Parathyroid adenoma (tissue), 2 donors: ENCODE results near the gene MAD1L1.

Experiments used
- H2AFZ ChIP-seq: fragments of 300-600 bp; sonication (generic); one replicate; pipeline ENCODE4 v1.7.0; 2017; ENCODE audit warnings: antibody characterized with exemption, mild to moderate bottlenecking
- H3K27ac ChIP-seq: fragments of 300-600 bp; sonication (generic); one replicate; pipeline ENCODE4 v1.7.0; 2017
- H3K27me3 ChIP-seq: fragments of 300-600 bp; sonication (generic); one replicate; pipeline ENCODE4 v1.7.0; 2017; ENCODE audit warnings: low read length; ENCODE audit not compliant: control insufficient read depth, insufficient read depth
- H3K36me3 ChIP-seq: fragments of 300-600 bp; sonication (generic); one replicate; pipeline ENCODE4 v1.7.0; 2017; ENCODE audit warnings: low read length; ENCODE audit not compliant: control insufficient read depth, insufficient read depth
- H3K4me1 ChIP-seq: fragments of 300-600 bp; sonication (generic); one replicate; pipeline ENCODE4 v1.7.0; 2017; ENCODE audit warnings: control low read depth
- H3K4me2 ChIP-seq: fragments of 300-600 bp; sonication (generic); one replicate; pipeline ENCODE4 v1.7.0; 2017; ENCODE audit warnings: low read length
- H3K4me3 ChIP-seq: fragments of 300-600 bp; sonication (generic); one replicate; pipeline ENCODE4 v1.7.0; 2017; ENCODE audit warnings: low read depth, low read length
- H3K79me2 ChIP-seq: fragments of 300-600 bp; sonication (generic); one replicate; pipeline ENCODE4 v1.7.0; 2017; ENCODE audit warnings: control low read depth
- H3K9ac ChIP-seq: fragments of 300-600 bp; sonication (generic); one replicate; pipeline ENCODE4 v1.7.0; 2017; ENCODE audit warnings: mild to moderate bottlenecking
- H3K9me3 ChIP-seq: fragments of 300-600 bp; sonication (generic); one replicate; pipeline ENCODE4 v1.7.0; 2017; ENCODE audit warnings: low read length; ENCODE audit not compliant: control insufficient read depth
- CTCF ChIP-seq: fragments of 300-600 bp; sonication (generic); IDR thresholded peaks from one replicate; pipeline ENCODE4 v1.7.0; 2017; ENCODE audit warnings: antibody characterized with exemption, mild to moderate bottlenecking
- donor health status: primary hyperparathyroidism.

Gene MAD1L1

GRCh38 chr7:2210551-2211258, 22.0 kb downstream of the MAD1L1 start:
- H3K27me3 ChIP-seq: no peaks in the 10 kb centered on the region
- H3K4me1 ChIP-seq: no peaks in the 10 kb centered on the region
- H2AFZ ChIP-seq: no peak overlapping the region
- H3K36me3 ChIP-seq: peaks cover under 1% of the 10 kb centered on the region
- H3K79me2 ChIP-seq: no peaks in the 10 kb centered on the region
- no peak overlapping the region for H3K4me2 ChIP-seq
- H3K9ac ChIP-seq: no peak overlapping the region
- no peak overlapping the region for H3K4me3 ChIP-seq
- no peaks in the 10 kb centered on the region for H3K9me3 ChIP-seq
- no peak overlapping the region for H3K27ac ChIP-seq
- TF ChIP-seq CTCF: no peak

- TF ChIP-seq CTCF: no peak
- no peak overlapping the region for H3K27ac ChIP-seq
- H3K36me3 ChIP-seq: no peaks in the 10 kb centered on the region
Measured at GRCh38 chr7:2209961-2210323, 22.8 kb downstream of the MAD1L1 start.

GRCh38 chr7:2209146-2209960, 23.4 kb downstream of the MAD1L1 start:
- Histone ChIP-seq H3K4me2 (no peak overlapping the region), H3K27me3 (no peaks in the 10 kb centered on the region), H3K79me2 (no peaks in the 10 kb centered on the region), H3K27ac (no peak overlapping the region), H3K9ac (no peak overlapping the region), H2AFZ (no peak overlapping the region), H3K36me3 (no peaks in the 10 kb centered on the region), H3K9me3 (no peaks in the 10 kb centered on the region), H3K4me1 (no peaks in the 10 kb centered on the region), H3K4me3 (no peak overlapping the region)
- TF ChIP-seq CTCF: peak; percentile 38

More at GRCh38 chr7:2209961-2210323, 22.8 kb downstream of the MAD1L1 start:
- Histone ChIP-seq H3K4me3 (no peak overlapping the region), H3K9ac (no peak overlapping the region), H2AFZ (no peak overlapping the region), H3K4me1 (no peaks in the 10 kb centered on the region), H3K9me3 (no peaks in the 10 kb centered on the region), H3K79me2 (no peaks in the 10 kb centered on the region), H3K27me3 (no peaks in the 10 kb centered on the region), H3K4me2 (no peak overlapping the region)

- Histone ChIP-seq H3K9ac (no peak overlapping the region), H3K27me3 (no peaks in the 10 kb centered on the region), H2AFZ (no peak overlapping the region), H3K9me3 (no peaks in the 10 kb centered on the region), H3K36me3 (no peaks in the 10 kb centered on the region), H3K4me2 (no peak overlapping the region), H3K79me2 (no peaks in the 10 kb centered on the region), H3K27ac (no peak overlapping the region), H3K4me3 (no peak overlapping the region), H3K4me1 (no peaks in the 10 kb centered on the region)
- TF ChIP-seq CTCF: no peak
Measured at GRCh38 chr7:2208712-2209111, 24.0 kb downstream of the MAD1L1 start.
